ENCODE data around the gene STRBP. TPM values are rescaled to one million over a fixed set of nuclear protein-coding genes. Genes with fewer than 3 reads are reported as not detected.
A peak's percentile ranks its signal among the peaks of the same experiment; 100 is the strongest.
"Not testable (repeated sequence)": the region's sequence is repeated elsewhere in the genome, so short reads cannot be mapped to it uniquely, and the experiment has no call there.

The STRBP gene
- total RNA-seq, 1 donor from 2014 or later: 7.2 TPM

DNA sequence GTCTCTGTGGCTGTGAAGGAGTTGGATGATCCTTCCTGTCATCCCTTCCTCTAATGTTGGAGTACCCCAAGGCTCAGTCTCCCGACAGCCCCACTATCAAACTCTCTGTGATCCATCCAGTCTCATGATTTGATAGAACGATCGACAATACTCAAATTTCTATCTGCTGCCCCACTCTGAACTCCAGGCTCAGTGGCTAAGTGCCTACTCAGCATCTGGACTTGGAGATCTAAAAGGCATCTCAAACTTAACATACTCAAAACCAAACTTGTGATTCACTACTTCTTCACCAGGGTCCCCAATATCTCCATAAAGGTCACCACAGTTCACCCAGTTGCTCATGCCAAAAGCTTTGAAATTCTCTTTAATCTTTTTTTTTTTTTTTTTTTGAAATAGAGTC is 15.1 kb upstream of the STRBP start:
- no peak for DNase-seq (ENCODE audit: low read depth in 2 of 2)

GRCh38 chr9:123283048-123283408 is 14.6 kb upstream of the STRBP start:
- DNase-seq (ENCODE audit: low read depth in 2 of 2): no peak

GRCh38 chr9:123282362-123283047 is 14.1 kb upstream of the STRBP start:
- DNase-seq (ENCODE audit: low read depth in 2 of 2): peak in 1 of 2 donors; percentile 24

DNA sequence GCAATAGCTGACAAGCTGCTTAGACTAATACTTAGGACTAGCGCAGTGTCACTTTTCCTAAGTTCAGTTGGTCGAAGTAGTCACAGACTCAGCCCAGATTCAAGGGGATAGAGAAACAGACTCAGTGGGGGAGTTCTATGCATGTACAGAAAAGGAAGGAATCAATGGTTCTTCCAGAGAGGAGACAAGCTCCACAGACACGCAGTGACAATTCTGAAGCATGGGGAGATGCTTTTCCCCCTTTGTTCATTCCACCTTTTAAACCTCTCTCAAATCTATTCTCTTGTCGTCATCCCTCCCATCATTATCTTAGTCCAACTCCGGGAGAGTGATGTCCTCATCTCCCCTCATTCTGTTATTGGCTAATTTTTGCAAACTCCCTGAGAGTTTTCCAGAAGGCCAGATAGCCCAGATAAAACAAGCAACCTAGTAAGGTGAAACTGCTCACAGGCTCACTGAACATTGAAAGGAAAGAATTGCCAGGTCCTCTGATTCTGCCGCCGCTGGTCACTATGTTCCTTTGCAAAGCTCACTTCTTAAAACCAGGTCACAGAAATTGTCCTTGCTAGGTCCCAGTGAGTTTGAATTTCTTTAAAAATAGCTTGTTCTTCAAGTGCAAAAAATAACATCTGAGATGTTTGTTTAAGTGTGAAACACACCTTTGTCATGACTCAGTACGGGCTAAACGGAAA is 13.4 kb upstream of the STRBP start:
- no peak for DNase-seq (ENCODE audit: low read depth in 2 of 2)

- DNase-seq (ENCODE audit: low read depth in 2 of 2): not testable (repeated sequence)
Measured at GRCh38 chr9:123278879-123279493, 10.6 kb upstream of the STRBP start.

DNA sequence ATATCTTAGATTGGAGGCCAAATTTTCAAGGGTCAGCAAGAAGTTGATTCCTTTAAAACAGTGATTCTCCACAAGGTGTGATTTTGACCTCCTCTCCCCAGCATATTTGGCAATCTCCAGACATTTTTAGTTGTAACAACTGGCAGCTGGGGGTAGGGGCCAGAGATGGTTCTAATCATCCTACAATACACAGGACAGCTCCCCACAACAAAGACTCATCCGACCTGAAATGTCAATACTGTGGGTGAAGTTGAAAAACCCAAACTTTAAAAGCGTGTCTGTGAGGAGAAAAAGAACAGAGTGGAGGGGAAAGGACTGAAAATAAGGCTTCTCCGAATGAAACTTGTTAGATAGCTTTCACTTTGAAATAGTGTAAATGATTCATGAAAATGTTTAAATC is 10.0 kb upstream of the STRBP start:
- no peak for DNase-seq (ENCODE audit: low read depth in 2 of 2)

DNA sequence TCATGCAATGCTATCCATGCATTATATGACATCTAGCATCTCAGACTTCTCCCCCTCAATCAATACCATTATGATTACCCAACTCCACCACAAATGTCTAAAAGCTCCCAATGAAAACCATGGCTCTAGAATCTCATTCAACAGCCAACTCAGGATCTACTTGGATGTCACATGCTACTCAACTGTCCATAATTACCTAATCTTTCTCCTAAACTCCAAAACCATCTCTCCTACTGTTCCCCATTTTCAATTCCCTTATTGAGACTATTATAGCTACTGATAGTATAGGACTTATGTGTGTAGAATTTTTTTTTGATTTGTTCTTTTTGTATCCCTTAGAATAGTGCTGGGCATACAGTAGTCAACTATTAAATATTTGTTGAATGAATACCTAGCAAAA is 8.2 kb upstream of the STRBP start:
- no peak for DNase-seq (ENCODE audit: low read depth in 2 of 2)

DNA sequence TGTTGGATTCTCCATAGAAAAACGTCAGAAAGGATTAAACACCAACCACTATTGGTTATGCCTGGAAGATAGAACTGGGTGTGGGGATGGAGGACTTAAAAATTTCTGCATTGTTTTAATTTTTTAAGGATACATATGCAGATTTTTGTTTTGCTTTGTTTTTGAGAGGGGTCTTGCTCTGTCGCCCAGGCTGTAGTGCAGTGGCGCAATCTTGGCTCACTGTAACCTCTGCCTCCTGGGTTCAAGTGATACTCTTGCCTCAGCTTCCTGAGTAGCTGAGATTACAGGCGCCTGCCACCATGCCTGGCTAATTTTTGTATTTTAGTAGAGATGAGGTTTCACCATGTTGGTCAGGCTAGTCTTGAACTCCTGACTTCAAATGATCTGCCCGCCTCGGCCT is 2.7 kb upstream of the STRBP start:
- not testable (repeated sequence) for DNase-seq (ENCODE audit: low read depth in 2 of 2)

DNA sequence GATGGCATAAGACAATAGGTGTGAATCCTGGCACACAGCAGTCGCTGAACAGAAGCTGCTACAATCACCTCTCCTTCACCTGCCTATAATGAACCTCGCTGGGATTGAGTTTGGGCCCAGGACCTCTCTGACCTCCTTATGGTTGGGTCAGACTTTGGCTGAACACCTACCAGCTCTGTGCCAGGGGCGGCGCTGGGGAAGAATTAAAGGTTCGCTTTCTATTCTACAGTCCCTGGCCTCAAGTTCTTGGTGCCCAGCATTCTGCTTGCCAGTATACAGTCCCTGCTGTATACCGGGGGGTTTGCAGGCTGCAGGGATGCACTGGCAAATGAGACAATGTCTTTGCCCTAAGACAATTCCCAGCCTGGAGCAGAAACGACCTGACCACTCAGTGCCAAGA is 895 bp upstream of the STRBP start:
- no peak for DNase-seq (ENCODE audit: low read depth in 2 of 2)

DNA sequence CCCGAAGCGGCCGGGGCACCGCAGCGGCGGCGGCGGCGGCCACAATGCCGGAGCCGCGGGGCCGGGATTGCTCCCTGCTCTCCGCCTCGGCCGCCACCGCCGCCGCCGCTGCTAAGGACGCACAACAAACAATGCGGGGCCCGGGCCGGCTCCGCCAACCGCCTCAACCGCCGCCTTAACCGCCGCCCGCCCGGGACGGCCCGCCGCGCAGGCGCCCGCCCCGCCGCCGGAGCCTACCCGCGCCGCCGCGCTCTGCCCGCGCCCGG is 254 bp downstream of the STRBP start:
- DNase-seq (ENCODE audit: low read depth in 2 of 2): no peak

GRCh38 chr9:123267481-123268198 is 746 bp downstream of the STRBP start:
- DNase-seq (ENCODE audit: low read depth in 2 of 2): no peak

- no peak for DNase-seq (ENCODE audit: low read depth in 2 of 2)
Measured at GRCh38 chr9:123266655-123267399, 1.6 kb downstream of the STRBP start.

GRCh38 chr9:123265833-123266232 is 2.6 kb downstream of the STRBP start:
- DNase-seq (ENCODE audit: low read depth in 2 of 2): no peak

DNA sequence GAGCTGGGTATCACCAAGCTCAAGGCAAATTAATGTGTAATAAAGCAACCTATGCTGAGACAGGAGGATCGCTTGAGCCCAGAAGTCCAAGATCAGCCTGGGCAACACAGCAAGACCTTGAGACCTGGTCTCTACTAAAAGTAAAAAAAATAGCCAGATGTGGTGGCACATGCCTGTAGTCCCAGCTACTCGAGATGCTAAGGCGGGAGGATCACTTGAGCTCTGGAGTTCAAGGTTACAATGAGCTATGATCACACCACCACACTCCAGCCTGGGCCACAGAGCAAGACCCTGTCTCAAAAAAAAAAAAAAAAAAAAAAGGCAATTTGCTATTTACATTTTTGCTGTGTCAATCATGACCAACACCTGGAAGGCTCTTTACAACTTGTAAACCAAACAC is 5.2 kb downstream of the STRBP start:
- DNase-seq (ENCODE audit: low read depth in 2 of 2): no peak

DNA sequence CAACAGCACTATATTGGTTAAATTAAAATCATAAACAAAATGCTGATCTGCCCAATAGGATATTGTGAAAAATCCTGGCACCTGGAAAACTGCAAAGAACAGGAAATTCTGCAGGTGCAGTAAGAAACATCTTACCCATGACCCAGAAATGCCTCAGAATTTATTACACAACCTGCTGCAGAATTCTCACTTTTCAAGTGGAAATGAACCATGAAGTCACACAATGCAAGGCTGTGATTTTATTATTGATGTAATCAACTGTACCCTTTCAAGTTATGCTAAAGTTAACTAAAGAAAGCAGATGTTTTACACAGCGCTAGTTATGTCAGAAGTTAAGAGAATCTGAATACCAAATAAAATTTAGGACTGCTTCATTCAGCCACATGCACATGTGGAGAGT is 6.0 kb downstream of the STRBP start:
- no peak for DNase-seq (ENCODE audit: low read depth in 2 of 2)

GRCh38 chr9:123261006-123261677 is 7.2 kb downstream of the STRBP start:
- DNase-seq (ENCODE audit: low read depth in 2 of 2): no peak

DNA sequence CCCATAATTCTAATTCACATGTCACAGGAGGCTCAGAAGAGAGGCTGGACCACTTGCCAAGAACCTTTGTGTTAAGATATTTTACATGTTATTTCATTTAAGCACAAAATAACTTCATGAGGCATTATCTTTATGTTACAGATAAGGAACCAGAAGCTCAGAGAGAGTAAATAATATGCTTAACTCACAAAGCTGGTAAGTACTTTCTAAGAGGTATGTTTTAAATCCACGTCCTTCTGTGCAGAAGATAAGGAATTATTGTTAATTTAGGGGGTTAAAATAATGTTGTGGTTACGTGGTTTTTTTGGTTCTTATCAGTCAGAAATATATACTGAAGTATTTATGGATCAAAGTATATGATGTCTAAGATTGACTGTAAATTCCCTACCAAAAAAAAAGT is 8.0 kb downstream of the STRBP start:
- DNase-seq (ENCODE audit: low read depth in 2 of 2): no peak

GRCh38 chr9:123257276-123257675 is 11.1 kb downstream of the STRBP start:
- no peak for DNase-seq (ENCODE audit: low read depth in 2 of 2)

DNA sequence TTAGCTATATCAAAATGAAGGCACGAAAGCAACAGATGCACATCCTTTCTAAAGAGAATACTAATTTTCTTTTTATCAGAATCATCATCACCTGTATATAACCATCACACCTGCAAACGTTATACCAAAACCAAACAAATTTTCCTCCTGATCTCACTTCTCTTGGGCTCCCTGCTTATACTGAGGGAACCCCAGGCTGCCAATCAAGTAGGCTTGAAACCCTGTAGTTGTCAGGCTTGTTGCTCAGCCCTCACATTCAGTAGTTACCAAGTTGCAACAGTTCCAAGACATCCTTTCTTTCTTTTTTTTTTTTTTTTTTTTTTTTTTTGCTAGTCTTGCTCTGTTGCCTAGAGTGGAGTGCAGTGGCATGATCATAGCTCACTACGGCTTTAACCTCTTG is 12.7 kb downstream of the STRBP start:
- DNase-seq (ENCODE audit: low read depth in 2 of 2): no peak

DNA sequence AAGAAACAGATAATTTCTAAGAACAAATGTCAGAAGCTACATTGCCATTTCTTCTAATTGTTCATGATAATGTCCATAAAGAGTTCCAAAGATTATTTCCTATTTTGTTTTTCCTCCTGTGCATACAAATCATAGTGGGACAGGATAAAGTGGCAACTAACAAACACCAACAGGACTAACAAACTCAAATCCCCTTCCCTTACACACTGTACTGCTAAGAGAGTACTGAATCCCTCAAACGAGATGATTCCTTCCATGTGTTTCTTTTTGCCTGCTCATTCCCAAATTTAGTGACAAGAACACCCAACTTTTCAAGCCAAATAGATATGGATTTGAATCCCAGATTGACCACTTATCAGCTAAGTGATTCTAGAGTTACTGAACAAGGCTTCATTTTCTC is 15.2 kb downstream of the STRBP start:
- no peak for DNase-seq (ENCODE audit: low read depth in 2 of 2)

GRCh38 chr9:123251741-123252140 is 16.6 kb downstream of the STRBP start:
- no peak for DNase-seq (ENCODE audit: low read depth in 2 of 2)

All from dermis microvascular lymphatic vessel endothelial cell (primary cell).